OCI-LY7 (cell line): Measurements from ENCODE around the gene EVI2A. TPM values are rescaled to one million over a fixed set of nuclear protein-coding genes. Genes with fewer than 3 reads are reported as not detected.

Experiments used
- BruUV-seq: library from RNA; stranded (reverse); fragments of 400-500 nt; replicated peaks from 2 replicates; lab custom pipeline; 2021; lab: Mats Ljungman, UMichigan
- CTCF ChIA-PET: fragments of 300-600 bp; sonication (Branson Sonifier 250); formaldehyde crosslinking; loops from one replicate; lab custom pipeline; 2022; ENCODE audit warnings: antibody characterized with exemption; ENCODE audit not compliant: unreplicated experiment; lab: Charles Lee
- POLR2A ChIA-PET: fragments of 300-600 bp; sonication (Branson Sonifier 250); formaldehyde crosslinking; loops from one replicate; lab custom pipeline; 2022; ENCODE audit warnings: antibody characterized with exemption; lab: Charles Lee
- DNase-seq: peaks from one replicate; pipeline ENCODE4 v3.0.0-alpha.2; 2015; ENCODE audit warnings: low spot score
- H2AFZ ChIP-seq: fragments of 200-600 bp; sonication (generic), shearing (Covaris generic); 2 replicates; pipeline ENCODE4 v1.6.1; 2014; ENCODE audit warnings: mild to moderate bottlenecking, antibody characterized with exemption, low read length, moderate library complexity
- H3K27ac ChIP-seq: fragments of 200-600 bp; sonication (generic); 2 replicates; pipeline ENCODE4 v1.5.1; 2014; ENCODE audit warnings: mixed run types, low read depth, mild to moderate bottlenecking, moderate library complexity, low read length, inconsistent platforms; ENCODE audit not compliant: poor library complexity, severe bottlenecking
- H3K36me3 ChIP-seq: fragments of 200-600 bp; sonication (generic); 2 replicates; pipeline ENCODE4 v1.6.1; 2014; ENCODE audit warnings: mild to moderate bottlenecking, antibody characterized with exemption, low read length, moderate library complexity, mixed read lengths; ENCODE audit not compliant: insufficient read depth
- H3K4me1 ChIP-seq: fragments of 200-600 bp; sonication (generic); 2 replicates; pipeline ENCODE4 v1.5.1; 2014; ENCODE audit warnings: mild to moderate bottlenecking, low read length; ENCODE audit not compliant: insufficient read depth, poor library complexity, severe bottlenecking
- H3K4me2 ChIP-seq: fragments of 200-600 bp; sonication (generic); 2 replicates; pipeline ENCODE4 v1.6.1; 2014; ENCODE audit warnings: mild to moderate bottlenecking, low read length
- H3K4me3 ChIP-seq: fragments of 200-600 bp; sonication (generic); 2 replicates; pipeline ENCODE4 v1.5.1; 2014; ENCODE audit warnings: mild to moderate bottlenecking, low read depth, low read length; ENCODE audit not compliant: poor library complexity, severe bottlenecking
- H3K79me2 ChIP-seq: fragments of 200-600 bp; sonication (generic); 2 replicates; pipeline ENCODE4 v1.6.1; 2016; ENCODE audit warnings: low read depth, mild to moderate bottlenecking, low read length, moderate library complexity, mixed read lengths; ENCODE audit not compliant: insufficient read depth
- H3K9me2 ChIP-seq: fragments of 200-600 bp; sonication (generic); 2 replicates; pipeline ENCODE4 v1.6.1; 2016; ENCODE audit warnings: mild to moderate bottlenecking, low read length, mixed read lengths; ENCODE audit not compliant: insufficient read depth
- H3K9me3 ChIP-seq: fragments of 200-600 bp; sonication (generic); 2 replicates; pipeline ENCODE4 v1.6.1; 2014; ENCODE audit warnings: mild to moderate bottlenecking, mixed run types, low read length, mixed read lengths
- H4K20me1 ChIP-seq: fragments of 200-600 bp; sonication (generic); 2 replicates; pipeline ENCODE4 v1.6.1; 2014; ENCODE audit warnings: mild to moderate bottlenecking, antibody characterized with exemption, low read length, moderate library complexity, mixed read lengths; ENCODE audit not compliant: insufficient read depth
- CTCF ChIP-seq: fragments of 200-600 bp; sonication (generic); conservative IDR thresholded peaks from 2 replicates; pipeline ENCODE4 v1.5.1; 2014; ENCODE audit warnings: mild to moderate bottlenecking, antibody characterized with exemption, low read length, moderate library complexity, mixed read lengths
- EZH2phosphoT487 ChIP-seq: fragments of 200-600 bp; sonication (generic); IDR thresholded peaks from 2 replicates; pipeline ENCODE4 v1.6.1; 2018; ENCODE audit warnings: low read depth, borderline replicate concordance, mild to moderate bottlenecking, mixed run types, antibody characterized with exemption, low read length, moderate library complexity, mixed read lengths
- intact Hi-C: fragments of 100-400 bp; cut with micrococcal nuclease; formaldehyde crosslinking; loops from one replicate; pipeline ENCODE4 v1.10.0; 2022; ENCODE audit not compliant: unreplicated experiment
- total RNA-seq, 2 experiments: library from RNA; depleted of rRNA in 1 of 2; stranded (reverse); fragments of >200 nt in 1 of 2; shearing (Covaris generic) in 1 of 2; gene quantifications; 2 replicates each; pipeline ENCODE4 v1.2.3, GENCODE V29; 2014 to 2022

Gene EVI2A
- total RNA-seq, 2 experiments from 2014 or later = 14.1 to 31.3 TPM

GRCh38 chr17:31309556-31309955, 11.9 kb downstream of the EVI2A start:
- Histone ChIP-seq H3K9me3 (peaks cover 8% of the 10 kb centered on the region; the same call in 1 of the 2 replicates), H3K9me2 (no peaks in the 10 kb centered on the region), H3K36me3 (peaks cover 47% of the 10 kb centered on the region), H3K4me2 (peak overlapping the region; percentile 93), H3K27ac (peak overlapping the region; percentile 97), H3K79me2 (peaks cover 93% of the 10 kb centered on the region), H4K20me1 (no peaks in the 10 kb centered on the region), H3K4me1 (peaks cover 35% of the 10 kb centered on the region), H3K4me3 (peak overlapping the region; percentile 73), H2AFZ (no peak overlapping the region)
- BruUV-seq = no TSS peak
- intact Hi-C loops = loop anchor here (1.0 kb wide), 1 partner anchor 12 kb away; the partner anchor contains the start of gene EVI2A
- peak; percentile 85 for DNase-seq
- ChIA-PET POLR2A (interaction anchor here (0.9 to 3.4 kb wide), 2 partner anchors 10 to 55 kb away, joined by 3 to 71 read pairs; no protein-coding TSS in a partner anchor), CTCF (no interaction called here)
- TF ChIP-seq CTCF = no peak
- TF ChIP-seq EZH2phosphoT487 = no peak

GRCh38 chr17:31308372-31309334, 12.8 kb downstream of the EVI2A start:
- peaks cover 100% of the 10 kb centered on the region for H3K79me2 ChIP-seq
- no peaks in the 10 kb centered on the region for H3K9me2 ChIP-seq
- no TSS peak for BruUV-seq
- no peak for DNase-seq
- ChIA-PET POLR2A (interaction anchor here (0.6 to 3.4 kb wide), 5 partner anchors 11 to 929 kb away, joined by 3 to 71 read pairs (median 3); no protein-coding TSS in a partner anchor), CTCF (interaction anchor here (0.6 kb wide), 1 partner anchor 41 kb away, joined by 3 read pairs; no protein-coding TSS in a partner anchor)
- peaks cover 9% of the 10 kb centered on the region; the same call in 1 of the 2 replicates for H3K9me3 ChIP-seq
- no peaks in the 10 kb centered on the region for H4K20me1 ChIP-seq
- H3K27ac ChIP-seq = peak overlapping the region; percentile 97
- intact Hi-C loops = loop anchor here (1.0 kb wide), 1 partner anchor 13 kb away; the partner anchor contains the start of gene EVI2A
- H3K4me2 ChIP-seq = peak overlapping the region; percentile 93
- H2AFZ ChIP-seq = no peak overlapping the region
- H3K4me3 ChIP-seq = peak overlapping the region; percentile 73
- H3K4me1 ChIP-seq = peaks cover 31% of the 10 kb centered on the region
- peaks cover 56% of the 10 kb centered on the region for H3K36me3 ChIP-seq
- TF ChIP-seq CTCF (no peak), EZH2phosphoT487 (no peak)
